GM06990 (cell line): Measurements from ENCODE around the gene IL32.
A peak's percentile ranks its signal among the peaks of the same experiment; 100 is the strongest.

Experiments
- DNase-seq: peaks from one replicate; pipeline ENCODE4 v3.0.0-alpha.2; 2011; ENCODE audit not compliant: insufficient read length; ENCODE audit errors: extremely low read depth
- H3K27me3 ChIP-seq: replicated peaks from 2 replicates; pipeline ENCODE4 v1.6.0; 2011; ENCODE audit warnings: low read length; ENCODE audit not compliant: control insufficient read depth, insufficient read depth
- H3K36me3 ChIP-seq: 2 replicates; pipeline ENCODE4 v1.5.1; 2011; ENCODE audit warnings: low read length; ENCODE audit not compliant: control insufficient read depth, insufficient read depth
- H3K4me3 ChIP-seq: replicated peaks from 2 replicates; pipeline ENCODE4 v1.5.1; 2011; ENCODE audit warnings: low read depth, mild to moderate bottlenecking, control low read depth, low read length
- TF ChIP-seq, protein P1 (sequence below): IDR thresholded peaks from 2 replicates; pipeline ENCODE4 v1.5.1; 2011; ENCODE audit warnings: low read length, control low read depth, mild to moderate bottlenecking, inconsistent platforms; ENCODE audit not compliant: insufficient read depth, poor library complexity, severe bottlenecking

The IL32 gene

DNA sequence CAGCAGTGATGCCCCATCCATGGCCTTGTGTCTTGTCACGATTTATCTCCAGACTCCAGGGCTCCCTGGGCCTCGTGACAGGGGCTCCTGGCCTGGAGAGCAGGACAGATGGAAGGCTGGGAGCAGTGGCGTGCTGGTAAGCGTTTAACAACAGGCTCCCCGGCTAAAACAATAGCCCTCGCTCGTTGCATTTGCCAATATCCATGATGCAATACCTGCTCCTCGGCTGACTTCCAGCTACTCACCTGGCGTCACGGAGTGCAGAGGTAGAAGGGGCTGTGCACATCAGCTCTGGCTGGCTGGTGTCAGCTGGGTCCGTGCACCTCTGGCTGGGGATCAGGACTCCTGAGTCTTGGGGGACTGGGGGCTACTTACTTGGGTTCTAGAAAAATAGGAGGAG is 27.2 kb upstream of the IL32 start:
- TF ChIP-seq, protein P1, sequence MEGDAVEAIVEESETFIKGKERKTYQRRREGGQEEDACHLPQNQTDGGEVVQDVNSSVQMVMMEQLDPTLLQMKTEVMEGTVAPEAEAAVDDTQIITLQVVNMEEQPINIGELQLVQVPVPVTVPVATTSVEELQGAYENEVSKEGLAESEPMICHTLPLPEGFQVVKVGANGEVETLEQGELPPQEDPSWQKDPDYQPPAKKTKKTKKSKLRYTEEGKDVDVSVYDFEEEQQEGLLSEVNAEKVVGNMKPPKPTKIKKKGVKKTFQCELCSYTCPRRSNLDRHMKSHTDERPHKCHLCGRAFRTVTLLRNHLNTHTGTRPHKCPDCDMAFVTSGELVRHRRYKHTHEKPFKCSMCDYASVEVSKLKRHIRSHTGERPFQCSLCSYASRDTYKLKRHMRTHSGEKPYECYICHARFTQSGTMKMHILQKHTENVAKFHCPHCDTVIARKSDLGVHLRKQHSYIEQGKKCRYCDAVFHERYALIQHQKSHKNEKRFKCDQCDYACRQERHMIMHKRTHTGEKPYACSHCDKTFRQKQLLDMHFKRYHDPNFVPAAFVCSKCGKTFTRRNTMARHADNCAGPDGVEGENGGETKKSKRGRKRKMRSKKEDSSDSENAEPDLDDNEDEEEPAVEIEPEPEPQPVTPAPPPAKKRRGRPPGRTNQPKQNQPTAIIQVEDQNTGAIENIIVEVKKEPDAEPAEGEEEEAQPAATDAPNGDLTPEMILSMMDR = no peak
- Histone ChIP-seq H3K27me3 (peaks cover 7% of the 10 kb centered on the region), H3K36me3 (no peaks in the 10 kb centered on the region), H3K4me3 (no peak overlapping the region)
- no peak for DNase-seq

DNA sequence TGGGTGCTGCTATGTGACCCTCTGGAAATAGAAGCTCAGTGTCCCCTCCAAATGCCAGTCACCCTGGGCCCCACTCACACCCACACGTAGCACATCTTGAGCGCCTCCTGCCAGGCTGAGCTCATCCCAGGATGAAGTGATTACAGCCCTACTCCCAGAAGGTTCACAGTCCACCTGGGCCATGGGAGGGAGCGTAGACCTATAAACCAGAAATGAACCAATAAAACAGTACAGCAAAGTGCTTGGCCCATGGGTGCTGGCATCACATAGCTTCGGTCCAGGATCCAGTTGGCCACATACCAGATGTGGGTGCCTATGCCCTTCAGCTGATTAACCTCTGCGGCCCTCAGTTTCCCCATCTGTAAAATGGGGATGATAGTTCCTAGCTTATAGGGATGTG is 26.5 kb upstream of the IL32 start:
- H3K27me3 ChIP-seq = peaks cover 7% of the 10 kb centered on the region
- H3K4me3 ChIP-seq = no peak overlapping the region
- H3K36me3 ChIP-seq = no peaks in the 10 kb centered on the region
- DNase-seq = no peak
- TF ChIP-seq, protein P1 = no peak

DNA sequence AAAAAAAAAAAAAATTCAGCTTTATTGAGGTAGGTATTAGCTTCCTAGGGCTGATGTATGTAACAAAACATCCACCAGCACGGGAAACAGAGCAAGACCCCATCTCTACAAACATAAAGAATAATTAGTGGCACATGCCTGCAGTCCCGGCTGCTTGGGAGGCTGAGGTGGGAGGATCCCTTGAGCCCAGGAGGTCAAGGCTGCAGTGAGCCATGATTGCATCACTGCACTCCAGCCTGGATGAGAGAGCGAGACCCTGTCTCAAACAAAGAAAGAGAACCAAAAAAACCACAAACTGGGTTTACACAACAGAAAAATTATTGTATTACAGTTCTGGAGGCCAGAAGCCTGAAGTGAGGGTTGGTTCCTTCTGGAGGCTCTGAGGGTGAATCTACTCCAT is 23.1 kb upstream of the IL32 start:
- H3K27me3 ChIP-seq = peaks cover 4% of the 10 kb centered on the region; the same call in 1 of the 2 replicates

DNA sequence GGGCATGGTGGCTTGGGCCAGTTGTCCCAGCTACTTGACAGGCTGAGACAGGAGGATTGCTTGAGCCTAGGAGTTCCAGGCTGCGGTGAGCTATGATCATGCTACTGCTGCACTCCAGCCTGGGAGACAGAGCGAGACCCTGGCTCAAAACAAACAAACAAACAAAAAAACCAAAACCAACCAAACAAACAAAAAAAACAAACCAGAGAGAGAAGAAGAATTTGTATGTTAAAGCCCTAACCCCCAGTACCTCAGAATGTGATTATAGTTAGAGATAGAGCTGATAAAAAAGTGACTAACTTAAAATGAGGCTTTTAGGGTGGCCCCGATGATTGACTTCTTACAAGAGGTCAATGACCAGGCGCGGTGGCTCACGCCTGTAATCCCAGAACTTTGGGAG is 20.7 kb upstream of the IL32 start:
- no peaks in the 10 kb centered on the region for H3K36me3 ChIP-seq
- no peak for DNase-seq
- H3K27me3 ChIP-seq = no peaks in the 10 kb centered on the region; the same call in 1 of the 2 replicates
- H3K4me3 ChIP-seq = no peak overlapping the region
- TF ChIP-seq, protein P1 = no peak

More for the DNA sequence above, 23.1 kb upstream of the IL32 start:
- no peak for DNase-seq
- H3K36me3 ChIP-seq = no peaks in the 10 kb centered on the region
- no peak overlapping the region for H3K4me3 ChIP-seq
- TF ChIP-seq, protein P1 = no peak

DNA sequence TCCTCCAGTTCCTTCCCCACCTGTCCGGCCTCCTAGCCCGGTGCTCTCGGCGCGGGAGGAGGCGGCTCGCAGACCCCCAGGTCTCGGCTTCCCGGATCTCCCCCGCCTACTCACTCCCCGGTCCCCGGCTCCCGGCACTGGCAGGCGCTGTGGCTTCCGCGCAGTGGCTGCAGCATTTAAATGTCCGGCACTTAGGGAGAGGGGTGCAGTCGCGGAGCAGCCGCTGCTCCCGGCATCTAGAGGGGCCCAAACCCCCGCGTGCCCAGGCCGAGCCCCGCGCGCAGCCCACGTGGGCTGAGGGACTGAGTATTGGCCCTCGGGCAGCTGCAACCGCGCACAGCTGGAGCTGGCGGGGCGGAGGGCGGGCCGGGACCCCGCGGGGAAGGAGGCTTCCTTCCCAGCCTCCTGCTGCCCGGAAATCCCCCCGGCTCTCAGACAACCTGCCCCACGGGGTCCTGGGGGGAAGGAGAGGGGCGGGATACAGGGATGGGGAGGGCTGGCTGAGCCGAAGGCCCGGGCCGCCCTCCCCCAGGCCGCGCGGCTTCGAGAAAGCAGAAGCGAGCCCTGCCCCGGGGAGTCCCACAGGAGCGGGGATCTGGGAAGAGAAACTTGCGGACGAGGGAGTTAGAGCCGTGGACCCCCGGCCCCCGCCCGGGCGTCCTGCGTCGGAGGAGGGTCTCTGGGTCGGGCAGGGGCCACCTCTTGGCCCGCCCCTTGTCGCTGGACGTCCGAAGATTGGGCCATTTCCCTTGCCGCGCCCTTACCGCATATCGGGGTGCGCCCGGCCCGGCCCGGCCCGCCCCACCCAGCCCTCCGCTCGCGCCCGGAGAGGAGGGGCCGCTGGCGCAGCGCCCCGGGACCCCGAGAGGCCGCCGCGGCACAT is 19.4 kb upstream of the IL32 start, which contains the start of gene MMP25:
MMP25 (plus strand) TSS at position 804 of the 883 bp plus-strand sequence. CDS start 357 bp downstream, outside the sequence.
- no peaks in the 10 kb centered on the region; the same call in 1 of the 2 replicates for H3K27me3 ChIP-seq
- H3K36me3 ChIP-seq = no peaks in the 10 kb centered on the region
- TF ChIP-seq, protein P1 = no peak
- DNase-seq = peak; percentile 54
- peak within 1 kb of the TSS; percentile 62 for H3K4me3 ChIP-seq
